Panc1 (cell line): ENCODE data around the gene CACNA2D3.

Experiments
- POLR2AphosphoS5 ChIP-seq: IDR thresholded peaks from 2 replicates; pipeline ENCODE4 v1.6.1; 2012; ENCODE audit warnings: mild to moderate bottlenecking, low read depth, low read length, moderate library complexity
- REST ChIP-seq, 2 experiments: IDR thresholded peaks; 2 replicates each; pipeline ENCODE4 v1.6.1; 2011 to 2012; ENCODE audit warnings: low read depth in 2 of 2, control low read depth in 1 of 2, low read length in 1 of 2, mild to moderate bottlenecking in 1 of 2, moderate library complexity in 1 of 2; ENCODE audit not compliant: insufficient read depth in 1 of 2

- no peak for TF ChIP-seq POLR2AphosphoS5
- no peak for TF ChIP-seq REST (IDR thresholded peaks at IDR 0.05; ENCODE audit: insufficient read depth in 1 of 2, low read depth in 2 of 2, low read length in 1 of 2)
These were observed 871.8 kb downstream of the CACNA2D3 start for GRCh38 chr3:54994111-54994513.
